Uterus (tissue), 4 donors: ENCODE measurements around the gene TOX2. TPM values are rescaled to one million over a fixed set of nuclear protein-coding genes. Genes with fewer than 3 reads are reported as not detected.

Experiments
- DNase-seq, 2 donors: peaks; one replicate each; pipeline ENCODE4 v3.0.0-alpha.2; 2019 to 2020
- H3K27ac ChIP-seq, 2 donors: fragments of 200-600 bp; sonication (generic); 1 replicate in 1 of 2; 2 replicates in 1 of 2; pipeline ENCODE4 v1.5.1; 2016 to 2018
- H3K27me3 ChIP-seq, 2 donors: fragments of 200-600 bp; sonication (generic); one replicate each; pipeline ENCODE4 v1.5.1; 2018 to 2019; ENCODE audit warnings: control low read depth in 1 of 2
- H3K36me3 ChIP-seq, 2 donors: fragments of 200-600 bp; sonication (generic); one replicate each; pipeline ENCODE4 v1.5.1; 2019; ENCODE audit warnings: control low read depth in 1 of 2
- H3K4me1 ChIP-seq, 2 donors: fragments of 200-600 bp; sonication (generic); one replicate each; pipeline ENCODE4 v1.5.1; 2018 to 2019; ENCODE audit warnings: control low read depth in 1 of 2
- H3K4me3 ChIP-seq, 2 donors: fragments of 200-600 bp; sonication (generic); 1 replicate in 1 of 2; 2 replicates in 1 of 2; pipeline ENCODE4 v1.5.1; 2018 to 2019; ENCODE audit warnings: mild to moderate bottlenecking in 1 of 2
- H3K9me3 ChIP-seq, 2 donors: fragments of 200-600 bp; sonication (generic); one replicate each; pipeline ENCODE4 v1.5.1; 2019; ENCODE audit warnings: control low read depth in 1 of 2
- POLR2A ChIP-seq, 2 donors: fragments of 450-650 bp; IDR thresholded peaks; one replicate each; pipeline ENCODE4 v1.6.1; 2016; ENCODE audit warnings: antibody characterized with exemption in 2 of 2, mild to moderate bottlenecking in 1 of 2, moderate library complexity in 1 of 2
- intact Hi-C: fragments of 100-400 bp; cut with DNase I; formaldehyde crosslinking; loops from one replicate; pipeline ENCODE4 v1.15.1; 2023; ENCODE audit warnings: low total_unique reads
- total RNA-seq, 4 donors: library from RNA; depleted of rRNA in 3 of 4; stranded (reverse); fragments of >200 nt in 3 of 4; gene quantifications; one replicate each; pipeline versions ENCODE4 v1.1.0 to v1.2.4, GENCODE V29; 2014 to 2023
- TF ChIP-seq, protein P1 (sequence below), 4 experiments: fragments of 200-600 bp in 2 of 4; fragments of 450-650 bp in 2 of 4; sonication (generic) in 2 of 4; IDR thresholded peaks; one replicate each; pipeline ENCODE4 v1.5.1; 2016 to 2019; ENCODE audit warnings: antibody characterized with exemption in 4 of 4, mild to moderate bottlenecking in 2 of 4, moderate library complexity in 1 of 4
- donor health status: DM: yes; HTN: yes; CAD: no.

TOX2 gene
- total RNA-seq, 4 donors from 2014 or later = 0.26 to 4.8 (median 0.28) TPM; not detected in 1

DNA sequence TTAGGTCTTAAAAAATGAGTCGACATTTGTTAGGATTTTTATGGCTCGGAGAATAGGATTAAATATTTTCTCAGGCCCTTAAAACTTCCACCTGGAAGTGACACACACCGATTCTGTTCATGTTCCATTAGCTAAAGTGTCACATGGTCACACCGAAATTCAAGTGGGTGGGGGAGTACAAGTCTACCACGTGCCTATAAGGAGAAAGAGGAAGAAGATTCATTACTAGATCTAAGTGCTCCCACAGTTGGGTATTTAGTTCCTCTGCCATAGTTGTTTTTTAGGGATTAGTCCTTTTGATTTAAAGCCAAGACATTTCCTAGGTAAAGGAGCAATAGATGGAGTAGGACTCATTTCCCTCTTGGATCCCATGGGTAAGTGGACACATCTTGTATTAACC lies 4.9 kb upstream of the TOX2 start:
- DNase-seq = no peak
- intact Hi-C loops = no loop called here
- no peak overlapping the region for H3K27ac ChIP-seq
- peaks cover 0 to 15% of the 10 kb centered on the region in 2 donors for H3K9me3 ChIP-seq
- no peaks in the 10 kb centered on the region for H3K36me3 ChIP-seq
- no peak overlapping the region for H3K4me3 ChIP-seq
- TF ChIP-seq POLR2A (IDR thresholded peaks at IDR 0.05) = no peak
- TF ChIP-seq, protein P1, sequence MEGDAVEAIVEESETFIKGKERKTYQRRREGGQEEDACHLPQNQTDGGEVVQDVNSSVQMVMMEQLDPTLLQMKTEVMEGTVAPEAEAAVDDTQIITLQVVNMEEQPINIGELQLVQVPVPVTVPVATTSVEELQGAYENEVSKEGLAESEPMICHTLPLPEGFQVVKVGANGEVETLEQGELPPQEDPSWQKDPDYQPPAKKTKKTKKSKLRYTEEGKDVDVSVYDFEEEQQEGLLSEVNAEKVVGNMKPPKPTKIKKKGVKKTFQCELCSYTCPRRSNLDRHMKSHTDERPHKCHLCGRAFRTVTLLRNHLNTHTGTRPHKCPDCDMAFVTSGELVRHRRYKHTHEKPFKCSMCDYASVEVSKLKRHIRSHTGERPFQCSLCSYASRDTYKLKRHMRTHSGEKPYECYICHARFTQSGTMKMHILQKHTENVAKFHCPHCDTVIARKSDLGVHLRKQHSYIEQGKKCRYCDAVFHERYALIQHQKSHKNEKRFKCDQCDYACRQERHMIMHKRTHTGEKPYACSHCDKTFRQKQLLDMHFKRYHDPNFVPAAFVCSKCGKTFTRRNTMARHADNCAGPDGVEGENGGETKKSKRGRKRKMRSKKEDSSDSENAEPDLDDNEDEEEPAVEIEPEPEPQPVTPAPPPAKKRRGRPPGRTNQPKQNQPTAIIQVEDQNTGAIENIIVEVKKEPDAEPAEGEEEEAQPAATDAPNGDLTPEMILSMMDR (IDR thresholded peaks at IDR 0.05) = no peak
- no peaks in the 10 kb centered on the region for H3K4me1 ChIP-seq
- H3K27me3 ChIP-seq = no peaks in the 10 kb centered on the region

DNA sequence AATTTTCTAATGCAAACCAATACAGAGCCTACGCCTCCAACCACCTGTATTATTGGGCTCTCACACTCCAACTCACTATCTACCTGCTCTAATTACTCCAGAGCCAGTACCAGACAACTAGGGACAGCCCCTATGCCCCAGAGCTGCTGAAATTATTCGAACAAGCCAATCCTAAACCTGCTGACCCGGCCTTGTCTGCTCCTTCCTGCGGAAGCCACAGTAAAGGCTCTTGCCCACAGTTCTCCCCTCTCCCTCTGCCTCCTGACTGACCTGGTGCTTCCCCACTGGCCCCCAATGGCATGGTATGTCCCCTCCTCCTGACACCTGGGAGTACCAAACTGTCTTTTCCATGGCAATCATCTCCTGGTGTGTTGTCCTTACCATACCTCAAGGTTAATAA lies 4.1 kb upstream of the TOX2 start:
- H3K36me3 ChIP-seq = no peaks in the 10 kb centered on the region
- no peak overlapping the region for H3K4me3 ChIP-seq
- H3K27me3 ChIP-seq = no peaks in the 10 kb centered on the region
- H3K27ac ChIP-seq = no peak overlapping the region
- H3K9me3 ChIP-seq = peaks cover 0 to 15% of the 10 kb centered on the region in 2 donors
- intact Hi-C loops = no loop called here
- no peak for TF ChIP-seq POLR2A (IDR thresholded peaks at IDR 0.05)
- TF ChIP-seq, protein P1 (IDR thresholded peaks at IDR 0.05) = no peak
- no peaks in the 10 kb centered on the region for H3K4me1 ChIP-seq
- DNase-seq = no peak

DNA sequence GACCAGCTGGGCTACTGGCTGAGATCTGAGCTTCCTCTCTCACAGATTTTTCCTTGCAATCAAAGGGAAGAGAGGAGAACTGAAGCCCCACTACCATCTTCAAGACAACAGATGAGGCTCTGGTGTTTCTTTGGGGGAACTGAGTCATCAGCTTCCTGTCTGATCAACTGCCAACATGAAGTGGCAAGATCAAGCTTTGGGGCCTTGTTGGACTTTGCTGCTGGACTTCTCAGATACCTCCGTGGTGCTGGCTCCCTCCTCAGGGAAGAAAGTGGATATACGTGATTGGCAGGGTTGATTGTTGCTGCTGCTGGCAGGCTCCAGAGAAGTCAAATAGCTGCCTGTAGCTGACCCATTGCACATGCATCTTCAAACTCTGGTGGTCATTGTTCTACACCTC lies 3.6 kb upstream of the TOX2 start:
- no peaks in the 10 kb centered on the region for H3K4me1 ChIP-seq
- no peak for DNase-seq
- no peak overlapping the region for H3K4me3 ChIP-seq
- no peak overlapping the region for H3K27ac ChIP-seq
- no peaks in the 10 kb centered on the region for H3K36me3 ChIP-seq
- H3K27me3 ChIP-seq = no peaks in the 10 kb centered on the region
- TF ChIP-seq, protein P1 (IDR thresholded peaks at IDR 0.05) = no peak
- TF ChIP-seq POLR2A (IDR thresholded peaks at IDR 0.05) = no peak
- intact Hi-C loops = no loop called here
- H3K9me3 ChIP-seq = peaks cover 0 to 15% of the 10 kb centered on the region in 2 donors

DNA sequence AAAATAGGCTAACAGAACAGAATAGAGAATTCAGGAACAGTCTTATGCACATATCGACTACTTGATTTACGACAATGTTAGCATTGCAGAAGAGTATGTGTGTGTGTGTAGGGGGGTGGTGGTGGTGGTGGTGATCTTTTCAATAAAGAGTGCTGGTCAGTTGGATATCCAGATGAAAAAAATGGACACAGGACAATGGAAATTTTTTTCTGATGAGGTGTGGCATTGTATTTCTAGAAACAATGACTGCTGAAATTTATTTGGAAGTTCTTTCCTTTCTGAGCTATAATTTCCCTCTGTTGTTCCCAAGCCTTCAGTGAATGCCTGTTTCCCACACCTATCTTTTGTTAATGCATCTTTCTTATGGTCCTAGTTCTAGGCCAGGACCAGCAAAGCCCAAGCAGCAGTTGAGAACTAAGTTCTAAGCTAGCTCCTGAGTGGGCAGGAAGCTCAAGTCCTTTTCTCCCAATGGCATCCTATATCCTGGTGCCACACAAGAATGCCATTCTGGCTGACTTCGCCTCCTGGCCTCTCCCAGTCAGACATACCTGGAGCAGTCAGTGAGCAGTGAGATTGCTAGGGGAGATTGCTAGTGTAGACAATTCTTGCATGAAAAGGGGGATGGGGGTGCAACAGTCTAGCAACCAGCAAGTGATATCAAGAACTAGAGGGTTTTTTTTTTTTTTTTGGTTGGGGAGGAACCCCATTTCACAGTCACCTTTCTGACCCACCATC lies 1.2 kb upstream of the TOX2 start:
- Histone ChIP-seq H3K27me3 (no peaks in the 10 kb centered on the region), H3K36me3 (no peaks in the 10 kb centered on the region), H3K9me3 (peaks cover 0 to 10% of the 10 kb centered on the region in 2 donors), H3K4me3 (no peak overlapping the region), H3K4me1 (no peaks in the 10 kb centered on the region), H3K27ac (no peak overlapping the region)
- intact Hi-C loops = no loop called here
- DNase-seq = no peak
- no peak for TF ChIP-seq POLR2A (IDR thresholded peaks at IDR 0.05)
- TF ChIP-seq, protein P1 (IDR thresholded peaks at IDR 0.05) = no peak

DNA sequence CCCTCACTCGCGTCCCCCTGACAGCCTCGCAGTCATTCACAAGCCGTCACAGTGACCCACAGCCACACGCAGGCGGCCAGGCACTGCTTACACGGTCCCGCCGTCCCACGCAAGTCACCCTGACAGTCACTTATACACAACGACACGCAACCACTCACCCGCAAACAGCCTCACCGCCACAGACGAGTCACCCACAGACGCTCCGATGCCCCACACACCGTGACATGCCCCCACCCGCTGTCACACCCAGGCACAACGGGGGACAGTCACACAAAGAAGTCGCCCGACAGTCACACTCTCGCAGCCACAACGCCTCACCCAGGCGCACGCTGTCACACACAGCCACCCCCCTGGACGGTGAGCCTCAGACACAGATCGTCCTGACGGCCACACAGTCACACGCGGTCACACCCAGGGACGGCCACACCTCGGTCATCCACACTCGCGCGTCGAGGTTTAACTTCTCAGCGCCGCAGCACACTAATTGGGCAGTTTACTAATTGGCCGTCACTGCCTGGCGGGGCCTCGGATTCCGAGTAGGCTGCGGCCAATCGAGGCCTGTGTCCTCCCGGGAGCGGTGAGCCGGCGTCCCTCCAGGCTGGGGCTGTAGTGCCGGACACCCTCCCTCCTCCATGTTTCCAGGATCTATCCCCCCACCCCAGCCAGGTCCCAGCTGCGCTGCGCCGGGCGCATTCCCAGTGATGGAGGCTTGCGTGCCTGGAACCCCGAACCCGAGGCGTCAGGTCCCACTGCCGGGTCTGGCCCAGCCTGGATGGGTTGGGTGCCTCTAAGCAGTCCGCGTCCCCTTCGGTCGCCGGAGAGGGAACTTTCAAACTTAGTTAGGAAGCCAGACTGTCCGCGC lies 790 bp downstream of the TOX2 start:
- Histone ChIP-seq H3K27ac (peak overlapping the region in 1 of 2 donors; percentile 41), H3K4me1 (no peaks in the 10 kb centered on the region), H3K4me3 (peak overlapping the region; percentile 29 to 30), H3K27me3 (no peaks in the 10 kb centered on the region), H3K9me3 (peaks cover 0 to 10% of the 10 kb centered on the region in 2 donors), H3K36me3 (no peaks in the 10 kb centered on the region)
- no peak for DNase-seq
- TF ChIP-seq, protein P1 (IDR thresholded peaks at IDR 0.05) = no peak
- intact Hi-C loops = no loop called here
